K562 (cell line): ENCODE results near the gene SNX17. TPM values are rescaled to one million over a fixed set of nuclear protein-coding genes. Genes with fewer than 3 reads are reported as not detected.

ENCODE experiments used
- BACH1 ChIP-seq: fragments of 200-800 bp; sonication (Bioruptor generic); IDR thresholded peaks from 2 replicates; pipeline ENCODE4 v1.6.1; 2016; ENCODE audit warnings: missing genetic modification characterization, missing compliant biosample characterization
- CHD7 ChIP-seq: fragments of 200-600 bp; sonication (generic); IDR thresholded peaks from one replicate; pipeline ENCODE4 v1.6.1; 2012; ENCODE audit warnings: mild to moderate bottlenecking, low read depth, low read length, inconsistent platforms
- HOXB6 ChIP-seq: fragments of 250-450 bp; sonication (Bioruptor Pico); IDR thresholded peaks from 2 replicates; pipeline ENCODE4 v1.5.1; 2022; ENCODE audit warnings: mild to moderate bottlenecking, borderline replicate concordance
- MEF2D ChIP-seq: conservative IDR thresholded peaks from 2 replicates; pipeline ENCODE4 v1.6.1; 2016; ENCODE audit warnings: low read depth, missing genetic modification characterization, missing compliant biosample characterization
- NCOA6 ChIP-seq: fragments of 450-650 bp; IDR thresholded peaks from 2 replicates; pipeline ENCODE4 v1.6.1; 2017; ENCODE audit warnings: mild to moderate bottlenecking
- NFE2L1 ChIP-seq: fragments of 450-650 bp; IDR thresholded peaks from 2 replicates; pipeline ENCODE4 v1.6.1; 2016; ENCODE audit warnings: missing genetic modification characterization, low read depth, mild to moderate bottlenecking, missing compliant biosample characterization, moderate library complexity, borderline replicate concordance
- NR3C1 ChIP-seq: sonication (generic); formaldehyde crosslinking; IDR thresholded peaks from 2 replicates; pipeline ENCODE4 v1.8.1; 2022; ENCODE audit warnings: missing genetic modification reagents
- TSHZ1 ChIP-seq: fragments of 250-450 bp; sonication (Bioruptor Pico); IDR thresholded peaks from 2 replicates; pipeline ENCODE4 v1.4.0; 2020; ENCODE audit warnings: mild to moderate bottlenecking, moderate library complexity
- ZBTB17 ChIP-seq: fragments of 450-650 bp; formaldehyde crosslinking; IDR thresholded peaks from 2 replicates; pipeline ENCODE4 v1.4.0; 2020; ENCODE audit warnings: mild to moderate bottlenecking
- ZC3H4 ChIP-seq: sonication (generic); formaldehyde crosslinking; IDR thresholded peaks from 2 replicates; pipeline ENCODE4 v1.9.0; 2021; ENCODE audit warnings: missing genetic modification reagents, borderline replicate concordance
- ZNF184 ChIP-seq: sonication (generic); formaldehyde crosslinking; IDR thresholded peaks from 2 replicates; pipeline ENCODE4 v1.5.0; 2020; ENCODE audit warnings: missing genetic modification reagents
- ZNF561 ChIP-seq: fragments of 450-650 bp; formaldehyde crosslinking; conservative IDR thresholded peaks from 2 replicates; pipeline ENCODE4 v1.4.0; 2020; ENCODE audit warnings: mild to moderate bottlenecking, moderate library complexity
- ZNF780A ChIP-seq: fragments of 250-450 bp; sonication (Bioruptor Pico); IDR thresholded peaks from 2 replicates; pipeline ENCODE4 v1.5.0; 2021; ENCODE audit warnings: mild to moderate bottlenecking
- ZNF785 ChIP-seq: fragments of 250-450 bp; sonication (Bioruptor Pico); IDR thresholded peaks from 2 replicates; pipeline ENCODE4 v1.4.0; 2020; ENCODE audit warnings: mild to moderate bottlenecking
- polyA plus RNA-seq, 8 experiments: library from polyadenylated mRNA; depleted of rRNA in 4 of 8; stranded (reverse) in 5 of 8; unstranded in 3 of 8; fragments of >200 nt; fragmentation: Nextera tagmentation in 2 of 8; fragmentation: Illumina TruSeq in 1 of 8; extraction: Ambion mirVana in 2 of 8; extraction: Trizol in 1 of 8; gene quantifications; 2 replicates each; pipeline versions ENCODE4 v1.2.1 to v1.2.3, GENCODE V29; 2011 to 2014; ENCODE audit warnings: inconsistent platforms in 1 of 8, missing spikeins in 1 of 8
- total RNA-seq, 7 experiments: library from RNA; depleted of rRNA in 6 of 7; stranded (reverse); fragments of >200 nt in 6 of 7; fragmentation: Illumina TruSeq in 2 of 7; extraction: Trizol in 2 of 7; gene quantifications; 2 replicates each; pipeline versions ENCODE4 v1.2.1 to v1.2.3, GENCODE V29; 2011 to 2021; ENCODE audit warnings: low replicate concordance in 1 of 7

Gene SNX17
- total and polyA plus RNA-seq, 9 of the 15 experiments (the other 6 are each of a cell fraction or from before 2014, with no cell fraction given): 3.0 to 75.7 (median 54.6) TPM

GRCh38 chr2:27370026-27370815, at the start of gene SNX17, which contains the start of gene EIF2B4 (continued):
- TF ChIP-seq TSHZ1 (CRISPR knock-in tag): no peak
- no peak for TF ChIP-seq HOXB6 (CRISPR knock-in tag)
- peak; percentile 38; the same call in 1 of the 2 replicates for TF ChIP-seq ZBTB17 (CRISPR knock-in tag)
- no peak; the same call in 1 of the 2 replicates for TF ChIP-seq ZC3H4 (CRISPR knock-in tag)
- TF ChIP-seq NCOA6: no peak
- no peak for TF ChIP-seq ZNF561 (CRISPR knock-in tag)
- TF ChIP-seq MEF2D: no peak
- TF ChIP-seq NFE2L1 (tag): no peak
- TF ChIP-seq NR3C1 (CRISPR knock-in tag): no peak
- no peak for TF ChIP-seq ZNF780A (CRISPR knock-in tag)
- TF ChIP-seq BACH1 (tag): no peak
- no peak for TF ChIP-seq ZNF785 (CRISPR knock-in tag)
- TF ChIP-seq CHD7: no peak
- TF ChIP-seq ZNF184 (CRISPR knock-in tag): no peak
